PC-9 (cell line): Measurements from ENCODE around the gene PFKFB1. TPM values are rescaled to one million over a fixed set of nuclear protein-coding genes. Genes with fewer than 3 reads are reported as not detected.

Experiments
- BruUV-seq: library from RNA; stranded (reverse); fragments of 400-500 nt; replicated peaks from 2 replicates; lab custom pipeline; 2021; lab: Mats Ljungman, UMichigan
- CTCF ChIA-PET: fragments of 300-600 bp; sonication (Branson Sonifier 250); formaldehyde crosslinking; loops from one replicate; lab custom pipeline; 2022; ENCODE audit warnings: antibody characterized with exemption; lab: Charles Lee
- POLR2A ChIA-PET: fragments of 300-600 bp; sonication (Branson Sonifier 250); formaldehyde crosslinking; loops from one replicate; lab custom pipeline; 2022; ENCODE audit warnings: antibody characterized with exemption; ENCODE audit not compliant: unreplicated experiment; lab: Charles Lee
- DNase-seq, 2 experiments: peaks; one replicate each; pipeline versions ENCODE4 v3.0.0 to v3.0.0-alpha.2; 2015 to 2022; ENCODE audit warnings: mixed read lengths in 1 of 2
- H2AFZ ChIP-seq: fragments of 200-600 bp; sonication (generic); 2 replicates; pipeline ENCODE4 v1.8.1; 2017; ENCODE audit warnings: antibody characterized with exemption
- H3F3A ChIP-seq: fragments of 200-600 bp; sonication (generic); 2 replicates; pipeline ENCODE4 v1.8.1; 2017; ENCODE audit warnings: antibody characterized with exemption, mild to moderate bottlenecking, low read depth; ENCODE audit not compliant: insufficient read depth
- H3K27ac ChIP-seq: fragments of 200-600 bp; sonication (generic); 2 replicates; pipeline ENCODE4 v1.6.1; 2016; ENCODE audit warnings: mixed run types
- H3K27me3 ChIP-seq: fragments of 200-600 bp; sonication (generic); 2 replicates; pipeline ENCODE4 v1.6.1; 2016; ENCODE audit warnings: low read depth, mixed run types; ENCODE audit not compliant: insufficient read depth
- H3K36me3 ChIP-seq: fragments of 200-600 bp; sonication (generic); 2 replicates; pipeline ENCODE4 v1.6.1; 2016; ENCODE audit warnings: low read depth, mixed run types
- H3K4me1 ChIP-seq: fragments of 200-600 bp; sonication (generic); replicated peaks from 2 replicates; pipeline ENCODE4 v1.6.1; 2016; ENCODE audit warnings: mixed run types; ENCODE audit not compliant: insufficient read depth
- H3K4me2 ChIP-seq: fragments of 200-600 bp; sonication (generic); 2 replicates; pipeline ENCODE4 v1.6.1; 2017; ENCODE audit warnings: mixed run types
- H3K4me3 ChIP-seq: fragments of 200-600 bp; sonication (generic); 2 replicates; pipeline ENCODE4 v1.6.1; 2016; ENCODE audit warnings: mixed run types
- H3K79me2 ChIP-seq: fragments of 200-600 bp; sonication (generic); 2 replicates; pipeline ENCODE4 v1.6.1; 2017; ENCODE audit warnings: low read depth, mixed run types
- H3K9me2 ChIP-seq: fragments of 200-600 bp; sonication (generic); 2 replicates; pipeline ENCODE4 v1.8.1; 2017; ENCODE audit warnings: mild to moderate bottlenecking; ENCODE audit not compliant: insufficient read depth
- H3K9me3 ChIP-seq: fragments of 200-600 bp; sonication (generic); 2 replicates; pipeline ENCODE4 v1.8.1; 2016; ENCODE audit warnings: low read depth; ENCODE audit not compliant: insufficient read depth
- H4K20me1 ChIP-seq: fragments of 200-600 bp; sonication (generic); 2 replicates; pipeline ENCODE4 v1.8.1; 2017; ENCODE audit not compliant: insufficient read depth
- EZH2 ChIP-seq: fragments of 200-600 bp; sonication (generic); IDR thresholded peaks from 2 replicates; pipeline ENCODE4 v1.8.0; 2017; ENCODE audit warnings: antibody characterized with exemption, low read depth
- intact Hi-C: fragments of 100-400 bp; cut with micrococcal nuclease; formaldehyde crosslinking; loops from one replicate; pipeline ENCODE4 v1.10.0; 2022; ENCODE audit not compliant: unreplicated experiment
- total RNA-seq: library from RNA; stranded (reverse); gene quantifications from 2 replicates; pipeline ENCODE4 v1.2.3, GENCODE V29; 2021
- TF ChIP-seq, protein P1 (sequence below): fragments of 200-600 bp; sonication (generic); conservative IDR thresholded peaks from 2 replicates; pipeline ENCODE4 v1.6.1; 2017; ENCODE audit warnings: mixed run types, antibody characterized with exemption, mild to moderate bottlenecking, moderate library complexity

Gene PFKFB1
- total RNA-seq, 1 experiment from 2014 or later = 0.74 TPM

DNA sequence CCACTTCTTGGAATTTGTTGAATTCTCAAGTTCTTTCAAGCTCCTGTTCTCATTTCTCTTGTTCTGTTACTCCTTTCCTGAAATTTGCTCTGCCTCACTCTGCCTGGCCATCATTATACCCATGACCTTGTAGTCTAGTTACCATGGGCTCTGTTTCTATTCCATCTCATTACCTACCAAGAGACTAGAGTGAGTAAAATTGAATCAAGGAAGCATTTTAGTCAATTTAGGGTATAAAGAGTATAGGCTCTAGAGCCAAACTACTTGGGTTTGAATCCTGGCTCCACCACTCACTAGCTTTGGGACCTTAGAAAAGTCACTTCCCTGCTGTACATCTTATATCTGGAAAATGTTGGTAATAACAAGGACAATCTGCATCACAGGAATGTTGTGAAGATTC, 34.6 kb upstream of the PFKFB1 start:
- CTCF ChIA-PET = no interaction called here
- no peak overlapping the region for H3K4me3 ChIP-seq
- BruUV-seq = no TSS peak

DNA sequence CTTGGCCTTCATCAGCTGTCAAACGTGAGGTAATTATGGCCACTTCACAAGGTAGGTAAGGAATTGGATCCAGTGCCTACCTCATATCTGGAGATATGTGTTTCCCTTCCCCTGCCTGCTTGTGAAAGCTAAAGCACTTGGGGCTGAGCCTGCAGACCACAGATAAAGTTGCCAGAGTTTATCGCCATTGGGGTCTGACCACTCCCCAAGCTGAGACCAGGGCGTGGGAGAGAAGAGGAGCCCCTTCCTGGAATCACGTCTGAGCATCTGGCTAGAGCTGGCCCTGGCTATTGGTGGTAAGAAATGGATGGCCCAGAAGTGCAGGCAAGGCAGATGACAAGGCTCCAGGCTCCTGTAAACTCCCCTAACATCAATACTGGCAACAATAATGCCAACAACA, 34.1 kb upstream of the PFKFB1 start:
- Histone ChIP-seq H3K4me3 (no peak overlapping the region), H4K20me1 (no peaks in the 10 kb centered on the region), H3K27me3 (no peaks in the 10 kb centered on the region), H3K9me2 (no peaks in the 10 kb centered on the region), H3K79me2 (no peaks in the 10 kb centered on the region), H3K36me3 (no peaks in the 10 kb centered on the region), H3K9me3 (no peaks in the 10 kb centered on the region), H2AFZ (no peak overlapping the region), H3F3A (no peaks in the 10 kb centered on the region), H3K4me1 (no peaks in the 10 kb centered on the region), H3K27ac (no peak overlapping the region), H3K4me2 (no peak overlapping the region)
- intact Hi-C loops = no loop called here
- DNase-seq = no peak
- no TSS peak for BruUV-seq
- CTCF ChIA-PET = no interaction called here
- POLR2A ChIA-PET = no interaction called here
- TF ChIP-seq, protein P1, sequence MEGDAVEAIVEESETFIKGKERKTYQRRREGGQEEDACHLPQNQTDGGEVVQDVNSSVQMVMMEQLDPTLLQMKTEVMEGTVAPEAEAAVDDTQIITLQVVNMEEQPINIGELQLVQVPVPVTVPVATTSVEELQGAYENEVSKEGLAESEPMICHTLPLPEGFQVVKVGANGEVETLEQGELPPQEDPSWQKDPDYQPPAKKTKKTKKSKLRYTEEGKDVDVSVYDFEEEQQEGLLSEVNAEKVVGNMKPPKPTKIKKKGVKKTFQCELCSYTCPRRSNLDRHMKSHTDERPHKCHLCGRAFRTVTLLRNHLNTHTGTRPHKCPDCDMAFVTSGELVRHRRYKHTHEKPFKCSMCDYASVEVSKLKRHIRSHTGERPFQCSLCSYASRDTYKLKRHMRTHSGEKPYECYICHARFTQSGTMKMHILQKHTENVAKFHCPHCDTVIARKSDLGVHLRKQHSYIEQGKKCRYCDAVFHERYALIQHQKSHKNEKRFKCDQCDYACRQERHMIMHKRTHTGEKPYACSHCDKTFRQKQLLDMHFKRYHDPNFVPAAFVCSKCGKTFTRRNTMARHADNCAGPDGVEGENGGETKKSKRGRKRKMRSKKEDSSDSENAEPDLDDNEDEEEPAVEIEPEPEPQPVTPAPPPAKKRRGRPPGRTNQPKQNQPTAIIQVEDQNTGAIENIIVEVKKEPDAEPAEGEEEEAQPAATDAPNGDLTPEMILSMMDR = no peak
- TF ChIP-seq EZH2 = no peak

More for the DNA sequence above, 34.6 kb upstream of the PFKFB1 start:
- POLR2A ChIA-PET = no interaction called here
- Histone ChIP-seq H2AFZ (no peak overlapping the region), H3K4me2 (no peak overlapping the region), H3K4me1 (no peaks in the 10 kb centered on the region), H3K36me3 (no peaks in the 10 kb centered on the region), H4K20me1 (no peaks in the 10 kb centered on the region), H3K9me2 (no peaks in the 10 kb centered on the region), H3K27me3 (no peaks in the 10 kb centered on the region), H3K9me3 (no peaks in the 10 kb centered on the region), H3K79me2 (no peaks in the 10 kb centered on the region), H3F3A (no peaks in the 10 kb centered on the region), H3K27ac (no peak overlapping the region)
- intact Hi-C loops = no loop called here
- TF ChIP-seq, protein P1 = no peak
- no peak for TF ChIP-seq EZH2
- DNase-seq = no peak

GRCh38 chrX:55026840-55027239, 32.9 kb upstream of the PFKFB1 start:
- Histone ChIP-seq H3K36me3 (no peaks in the 10 kb centered on the region), H3K27me3 (no peaks in the 10 kb centered on the region), H3K9me3 (no peaks in the 10 kb centered on the region), H3K4me3 (no peak overlapping the region), H3K4me1 (no peaks in the 10 kb centered on the region), H4K20me1 (no peaks in the 10 kb centered on the region), H2AFZ (no peak overlapping the region), H3F3A (no peaks in the 10 kb centered on the region), H3K79me2 (no peaks in the 10 kb centered on the region), H3K4me2 (no peak overlapping the region), H3K27ac (no peak overlapping the region), H3K9me2 (no peaks in the 10 kb centered on the region)
- POLR2A ChIA-PET = no interaction called here
- no TSS peak for BruUV-seq
- intact Hi-C loops = no loop called here
- DNase-seq = no peak
- CTCF ChIA-PET = no interaction called here
- TF ChIP-seq EZH2 = no peak
- TF ChIP-seq, protein P1 = no peak
